K562 (cell line): ENCODE results near the gene WARS2. TPM values are rescaled to one million over a fixed set of nuclear protein-coding genes. Genes with fewer than 3 reads are reported as not detected.

Experiments used
- ATAC-seq: fragments of 200-7000 bp; cut with Tn5 transposase; 3 replicates; pipeline ENCODE4 v1.9.1; 2020; ENCODE audit warnings: moderate library complexity
- BruUV-seq: library from RNA; stranded (reverse); fragments of 400-500 nt; replicated peaks from 2 replicates; lab custom pipeline; 2021; lab: Mats Ljungman, UMichigan
- CTCF ChIA-PET: fragments of 300-600 bp; formaldehyde crosslinking; extraction: SDS; loops from one replicate; lab custom pipeline; 2021; ENCODE audit warnings: low intra/inter-chr PET ratio; lab: Yijun Ruan, JAX
- POLR2A ChIA-PET: fragments of 300-600, 350-650 bp; sonication (Branson Sonifier 250); formaldehyde crosslinking; extraction: SDS; loops from one replicate; lab custom pipeline; 2021; ENCODE audit warnings: antibody characterized with exemption, inconsistent platforms; lab: Yijun Ruan, JAX
- DNase-seq, 4 experiments: peaks; one replicate each; pipeline versions ENCODE4 v3.0.0 to v3.0.0-alpha.2; 2011 to 2018; ENCODE audit warnings: low spot score in 3 of 4, mixed read lengths in 3 of 4; ENCODE audit errors: extremely low read depth in 1 of 4
- FAIRE-seq: peaks from 2 replicates; lab custom pipeline; 2011; peaks lifted over from hg19 to GRCh38; lab: Jason Lieb, UNC
- H2AFZ ChIP-seq: 2 replicates; pipeline ENCODE4 v1.6.0; 2011; ENCODE audit warnings: low read depth, low read length, control low read depth, inconsistent platforms
- H3K27ac ChIP-seq: fragments of 200-600 bp; 3 replicates; pipeline ENCODE4 v1.8.0; 2011; ENCODE audit warnings: low read depth, mild to moderate bottlenecking, control low read depth, inconsistent platforms, low read length, moderate library complexity, mixed read lengths; ENCODE audit errors: extremely low read depth
- H3K27me3 ChIP-seq, 2 experiments: fragments of 300-600 bp in 1 of 2; 2 replicates in 1 of 2; 3 replicates in 1 of 2; pipeline versions ENCODE4 v1.6.0 to v1.8.0; 2011; ENCODE audit warnings: inconsistent platforms in 2 of 2, low read length in 2 of 2, mild to moderate bottlenecking in 1 of 2, mixed read lengths in 1 of 2, moderate library complexity in 1 of 2; ENCODE audit not compliant: control insufficient read depth in 2 of 2, insufficient read depth in 2 of 2
- H3K36me3 ChIP-seq: fragments of 300-600 bp; 3 replicates; pipeline ENCODE4 v1.8.0; 2011; ENCODE audit warnings: mild to moderate bottlenecking, low read length, inconsistent platforms; ENCODE audit not compliant: control insufficient read depth, insufficient read depth
- H3K4me1 ChIP-seq, 2 experiments: fragments of 200-600 bp in 1 of 2; replicated peaks in 1 of 2; 2 replicates in 1 of 2; 3 replicates in 1 of 2; pipeline versions ENCODE4 v1.5.1 to v1.8.0; 2011; ENCODE audit warnings: inconsistent platforms in 2 of 2, low read length in 2 of 2, mild to moderate bottlenecking in 1 of 2, mixed read lengths in 1 of 2, moderate library complexity in 1 of 2; ENCODE audit not compliant: control insufficient read depth in 2 of 2, insufficient read depth in 2 of 2
- H3K4me2 ChIP-seq: 2 replicates; pipeline ENCODE4 v1.6.1; 2011; ENCODE audit warnings: low read length, control low read depth, inconsistent platforms, mixed read lengths; ENCODE audit not compliant: insufficient read depth
- H3K4me3 ChIP-seq: fragments of 200-600 bp; sonication (generic), shearing (Covaris generic); 2 replicates; pipeline ENCODE4 v1.5.1; 2016; ENCODE audit warnings: control low read depth, inconsistent platforms
- H3K79me2 ChIP-seq: fragments of 200-600 bp; 3 replicates; pipeline ENCODE4 v1.8.0; 2011; ENCODE audit warnings: low read length, inconsistent platforms; ENCODE audit not compliant: control insufficient read depth, insufficient read depth
- H3K9ac ChIP-seq, 2 experiments: 2 replicates each; pipeline versions ENCODE4 v1.6.0 to v1.6.1; 2011; ENCODE audit warnings: low read depth in 2 of 2, low read length in 2 of 2, control low read depth in 1 of 2, inconsistent platforms in 1 of 2, mild to moderate bottlenecking in 1 of 2, mixed read lengths in 1 of 2; ENCODE audit not compliant: insufficient read depth in 1 of 2
- H3K9me1 ChIP-seq: one replicate; pipeline ENCODE4 v1.6.0; 2011; ENCODE audit warnings: inconsistent platforms, mild to moderate bottlenecking, low read length, moderate library complexity; ENCODE audit not compliant: control insufficient read depth, insufficient read depth
- H3K9me3 ChIP-seq: replicated peaks from 2 replicates; pipeline ENCODE4 v1.5.1; 2011; ENCODE audit warnings: low read depth, low read length, inconsistent platforms; ENCODE audit not compliant: control insufficient read depth, insufficient read depth
- H4K20me1 ChIP-seq: replicated peaks from 2 replicates; pipeline ENCODE4 v1.6.1; 2011; ENCODE audit warnings: low read length, inconsistent platforms, mixed read lengths; ENCODE audit not compliant: control insufficient read depth, insufficient read depth
- ARID2 ChIP-seq: fragments of 450-650 bp; IDR thresholded peaks from 2 replicates; pipeline ENCODE4 v1.6.1; 2017; ENCODE audit warnings: antibody characterized with exemption, mild to moderate bottlenecking
- ATF3 ChIP-seq, 2 experiments: fragments of 450-650 bp in 1 of 2; sonication (generic) in 1 of 2; formaldehyde crosslinking in 1 of 2; IDR thresholded peaks in 1 of 2; conservative IDR thresholded peaks in 1 of 2; 2 replicates each; pipeline versions ENCODE4 v1.6.1 to v1.8.1; 2016 to 2023; ENCODE audit warnings: mild to moderate bottlenecking in 2 of 2, moderate library complexity in 2 of 2, inconsistent platforms in 1 of 2, missing genetic modification reagents in 1 of 2
- CTCFL ChIP-seq: IDR thresholded peaks from 2 replicates; pipeline ENCODE4 v1.6.1; 2011; ENCODE audit warnings: borderline replicate concordance, low read depth, mild to moderate bottlenecking, moderate library complexity, low read length; ENCODE audit not compliant: insufficient read depth, poor library complexity, severe bottlenecking
- FOXA1 ChIP-seq: fragments of 450-650 bp; IDR thresholded peaks from 2 replicates; pipeline ENCODE4 v1.6.1; 2016; ENCODE audit warnings: mild to moderate bottlenecking, borderline replicate concordance
- FOXK2 ChIP-seq, 2 experiments: fragments of 450-650 bp; IDR thresholded peaks in 1 of 2; conservative IDR thresholded peaks in 1 of 2; 2 replicates each; pipeline ENCODE4 v1.6.1; 2016; ENCODE audit warnings: low read depth in 2 of 2, mild to moderate bottlenecking in 1 of 2
- HDAC8 ChIP-seq: fragments of 450-650 bp; IDR thresholded peaks from 2 replicates; pipeline ENCODE4 v1.6.1; 2016; ENCODE audit warnings: mild to moderate bottlenecking, missing genetic modification characterization, moderate library complexity, missing compliant biosample characterization
- OTX1 ChIP-seq: fragments of 450-650 bp; formaldehyde crosslinking; IDR thresholded peaks from 2 replicates; pipeline ENCODE4 v1.4.0; 2022; ENCODE audit warnings: mild to moderate bottlenecking
- POLR2A ChIP-seq: fragments of 450-650 bp; conservative IDR thresholded peaks from 2 replicates; pipeline ENCODE4 v1.6.1; 2016
- PTBP1 ChIP-seq: fragments of 200-400 bp; formaldehyde crosslinking; IDR thresholded peaks from 2 replicates; pipeline ENCODE4 v1.6.1; 2017; ENCODE audit warnings: low read depth, low read length
- SMC3 ChIP-seq: conservative IDR thresholded peaks from 2 replicates; pipeline ENCODE4 v1.6.1; 2011; ENCODE audit warnings: low read depth, low read length, improper control_type of control experiment; ENCODE audit not compliant: insufficient read depth
- TEAD4 ChIP-seq, 2 experiments: sonication (generic) in 1 of 2; formaldehyde crosslinking in 1 of 2; IDR thresholded peaks; 2 replicates each; pipeline versions ENCODE4 v1.6.1 to v1.8.0; 2012 to 2022; ENCODE audit warnings: borderline replicate concordance in 1 of 2, inconsistent platforms in 1 of 2, low read length in 1 of 2, mild to moderate bottlenecking in 1 of 2, missing genetic modification reagents in 1 of 2
- ZBTB2 ChIP-seq: fragments of 450-650 bp; IDR thresholded peaks from 2 replicates; pipeline ENCODE4 v1.6.1; 2016; ENCODE audit warnings: antibody characterized with exemption
- ZMIZ1 ChIP-seq, 2 experiments: fragments of 150-350 bp in 1 of 2; IDR thresholded peaks; 2 replicates each; pipeline ENCODE4 v1.6.1; 2012 to 2016; ENCODE audit warnings: low read depth in 2 of 2, low read length in 2 of 2, mild to moderate bottlenecking in 1 of 2, moderate library complexity in 1 of 2
- ZNF75A ChIP-seq: fragments of 450-650 bp; formaldehyde crosslinking; IDR thresholded peaks from 2 replicates; pipeline ENCODE4 v1.4.0; 2020; ENCODE audit warnings: mild to moderate bottlenecking
- WGBS: fragments of 100-300 bp; shearing (Covaris generic); methylation state at CpG from one replicate; pipeline ENCODE4 v1.1.6; 2016; ENCODE audit warnings: low coverage, mixed read lengths; ENCODE audit not compliant: insufficient coverage; ENCODE audit errors: missing lambda C conversion rate; 5-methylcytosine and 5-hydroxymethylcytosine counted together
- in situ Hi-C: fragments of 300-500 bp; cut with MboI; formaldehyde crosslinking; loops from 4 replicates; pipeline ENCODE4 v1.15.0; 2018; ENCODE audit warnings: inconsistent platforms, mixed read lengths
- intact Hi-C: fragments of 100-400 bp; cut with micrococcal nuclease; formaldehyde crosslinking; loops from 2 replicates; pipeline ENCODE4 v1.14.2; 2022
- polyA plus RNA-seq, 8 experiments: library from polyadenylated mRNA; depleted of rRNA in 4 of 8; stranded (reverse) in 5 of 8; unstranded in 3 of 8; fragments of >200 nt; fragmentation: Nextera tagmentation in 2 of 8; fragmentation: Illumina TruSeq in 1 of 8; extraction: Ambion mirVana in 2 of 8; extraction: Trizol in 1 of 8; gene quantifications; 2 replicates each; pipeline versions ENCODE4 v1.2.1 to v1.2.3, GENCODE V29; 2011 to 2014; ENCODE audit warnings: inconsistent platforms in 1 of 8, missing spikeins in 1 of 8
- total RNA-seq, 7 experiments: library from RNA; depleted of rRNA in 6 of 7; stranded (reverse); fragments of >200 nt in 6 of 7; fragmentation: Illumina TruSeq in 2 of 7; extraction: Trizol in 2 of 7; gene quantifications; 2 replicates each; pipeline versions ENCODE4 v1.2.1 to v1.2.3, GENCODE V29; 2011 to 2021; ENCODE audit warnings: low replicate concordance in 1 of 7

The WARS2 gene
- total and polyA plus RNA-seq, 9 of the 15 experiments (the other 6 are each of a cell fraction or from before 2014, with no cell fraction given): 5.7 to 18.0 (median 16.9) TPM

GRCh38 chr1:119040489-119040888 lies 100.0 kb downstream of the WARS2 start:
- H2AFZ ChIP-seq: no peak overlapping the region
- no peaks in the 10 kb centered on the region for H3K4me1 ChIP-seq
- no peaks in the 10 kb centered on the region for H3K27me3 ChIP-seq
- no peak overlapping the region for H3K9ac ChIP-seq
- no peak overlapping the region for H3K4me3 ChIP-seq
- H3K27ac ChIP-seq: no peak overlapping the region
- BruUV-seq: no TSS peak
- DNase-seq: no peak
- ChIA-PET POLR2A (interaction anchor here (0.7 kb wide), 1 partner anchor 366 kb away, joined by 5 read pairs; no protein-coding TSS in a partner anchor), CTCF (no interaction called here)
- WGBS: 52% methylated on average over 2 of the region's 2 CpGs
- ATAC-seq: no peak
- no peak for FAIRE-seq
- no peaks in the 10 kb centered on the region for H3K9me3 ChIP-seq
- H3K9me1 ChIP-seq: no peaks in the 10 kb centered on the region
- H3K79me2 ChIP-seq: no peaks in the 10 kb centered on the region
- in situ Hi-C loops: no loop called here
- intact Hi-C loops: no loop called here
- H3K36me3 ChIP-seq: 0 out of 3 replicates have a peak, but pooled peaks cover 3% of the 10 kb centered on the region
- H3K4me2 ChIP-seq: no peak overlapping the region
- no peaks in the 10 kb centered on the region for H4K20me1 ChIP-seq
- TF ChIP-seq POLR2A: no peak
- TF ChIP-seq TEAD4 (IDR thresholded peaks at IDR 0.05; ENCODE audit: low read length): no peak
- no peak for TF ChIP-seq TEAD4 (CRISPR knock-in tag; IDR thresholded peaks at IDR 0.05; ENCODE audit: borderline replicate concordance)
- TF ChIP-seq FOXK2 (conservative IDR thresholded peaks at IDR 0.05 in 1 of 2, IDR thresholded peaks at IDR 0.05 in 1 of 2; ENCODE audit: low read depth in 2 of 2): no peak
- no peak for TF ChIP-seq ARID2
- TF ChIP-seq CTCFL: no peak
- TF ChIP-seq ZMIZ1 (IDR thresholded peaks at IDR 0.05; ENCODE audit: low read depth in 2 of 2, low read length in 2 of 2): no peak
- no peak for TF ChIP-seq ZNF75A (CRISPR knock-in tag)
- TF ChIP-seq FOXA1: no peak
- no peak for TF ChIP-seq OTX1 (CRISPR knock-in tag)
- no peak for TF ChIP-seq SMC3
- no peak for TF ChIP-seq ZBTB2
- no peak for TF ChIP-seq ATF3 (IDR thresholded peaks at IDR 0.05)
- no peak for TF ChIP-seq ATF3 (CRISPR knock-in tag; conservative IDR thresholded peaks at IDR 0.05)
- TF ChIP-seq HDAC8: no peak
- TF ChIP-seq PTBP1: no peak
